Neural cell (in vitro differentiated cells): Measurements from ENCODE around the gene ABCB8. TPM values are rescaled to one million over a fixed set of nuclear protein-coding genes. Genes with fewer than 3 reads are reported as not detected.

Experiments
- H2AFZ ChIP-seq: fragments of 200-600, 300-800 bp; sonication (generic), shearing (Covaris generic); 2 replicates; pipeline ENCODE4 v1.6.0; 2014; ENCODE audit warnings: low read depth, mild to moderate bottlenecking, antibody characterized with exemption, low read length, moderate library complexity
- H3F3A ChIP-seq: fragments of 200-600 bp; shearing (Covaris generic); 2 replicates; pipeline ENCODE4 v1.6.1; 2016; ENCODE audit warnings: mild to moderate bottlenecking, moderate library complexity, mixed read lengths, antibody characterized with exemption, low read length; ENCODE audit not compliant: insufficient read depth, poor library complexity, severe bottlenecking
- H3K27ac ChIP-seq: fragments of 200-600, 300-800 bp; sonication (generic), shearing (Covaris generic); 2 replicates; pipeline ENCODE4 v1.5.1; 2014; ENCODE audit warnings: mild to moderate bottlenecking, low read length, moderate library complexity
- H3K27me3 ChIP-seq: fragments of 300-800, 200-600 bp; sonication (generic), shearing (Covaris generic); 2 replicates; pipeline ENCODE4 v1.6.0; 2014; ENCODE audit warnings: mild to moderate bottlenecking, low read depth, low read length, moderate library complexity; ENCODE audit not compliant: insufficient read depth
- H3K36me3 ChIP-seq: fragments of 300-800, 200-600 bp; sonication (generic), shearing (Covaris generic); 2 replicates; pipeline ENCODE4 v1.5.1; 2014; ENCODE audit warnings: mild to moderate bottlenecking, antibody characterized with exemption, low read length, moderate library complexity; ENCODE audit not compliant: insufficient read depth
- H3K4me2 ChIP-seq: fragments of 300-800, 200-600 bp; sonication (generic), shearing (Covaris generic); 2 replicates; pipeline ENCODE4 v1.6.0; 2014; ENCODE audit warnings: mild to moderate bottlenecking, low read length
- H3K4me3 ChIP-seq: fragments of 300-800, 200-600 bp; sonication (generic), shearing (Covaris generic); 2 replicates; pipeline ENCODE4 v1.5.1; 2014; ENCODE audit warnings: mild to moderate bottlenecking, low read length, moderate library complexity
- H3K79me2 ChIP-seq: fragments of 200-600 bp; shearing (Covaris generic); replicated peaks from 2 replicates; pipeline ENCODE4 v1.6.0; 2014; ENCODE audit warnings: mild to moderate bottlenecking, low read length, moderate library complexity; ENCODE audit not compliant: insufficient read depth
- H3K9ac ChIP-seq: fragments of 300-800, 200-600 bp; sonication (generic), shearing (Covaris generic); 2 replicates; pipeline ENCODE4 v1.6.1; 2016; ENCODE audit warnings: mild to moderate bottlenecking, low read length, mixed read lengths
- H3K9me2 ChIP-seq: fragments of 200-600 bp; shearing (Covaris generic); 2 replicates; pipeline ENCODE4 v1.6.1; 2016; ENCODE audit warnings: mild to moderate bottlenecking, low read length, mixed read lengths; ENCODE audit not compliant: insufficient read depth
- H3K9me3 ChIP-seq: fragments of 200-600, 300-800 bp; sonication (generic), shearing (Covaris generic); 2 replicates; pipeline ENCODE4 v1.6.1; 2016; ENCODE audit warnings: mild to moderate bottlenecking, mixed run types, low read length, moderate library complexity, mixed read lengths
- H4K20me1 ChIP-seq: fragments of 200-600 bp; shearing (Covaris generic); 2 replicates; pipeline ENCODE4 v1.6.1; 2016; ENCODE audit warnings: mild to moderate bottlenecking, mixed run types; ENCODE audit not compliant: insufficient read depth
- CTCF ChIP-seq: fragments of 450-650 bp; IDR thresholded peaks from 2 replicates; pipeline ENCODE4 v1.5.1; 2014; ENCODE audit warnings: antibody characterized with exemption, mild to moderate bottlenecking, moderate library complexity; ENCODE audit not compliant: poor library complexity, severe bottlenecking
- EP300 ChIP-seq: fragments of 450-650 bp; conservative IDR thresholded peaks from 2 replicates; pipeline ENCODE4 v1.6.1; 2014; ENCODE audit warnings: antibody characterized with exemption, mild to moderate bottlenecking, moderate library complexity; ENCODE audit not compliant: poor library complexity, severe bottlenecking
- EZH2 ChIP-seq: fragments of 200-600, 300-800 bp; shearing (Covaris generic), sonication (generic); IDR thresholded peaks from 2 replicates; pipeline ENCODE4 v1.6.1; 2014; ENCODE audit warnings: antibody characterized with exemption, low read length, borderline replicate concordance, mild to moderate bottlenecking; ENCODE audit not compliant: insufficient read depth, poor library complexity, severe bottlenecking
- MXI1 ChIP-seq: fragments of 450-650 bp; conservative IDR thresholded peaks from 2 replicates; pipeline ENCODE4 v1.6.1; 2014; ENCODE audit warnings: antibody characterized with exemption, mild to moderate bottlenecking; ENCODE audit not compliant: poor library complexity, severe bottlenecking
- POLR2AphosphoS5 ChIP-seq: IDR thresholded peaks from 2 replicates; pipeline ENCODE4 v1.6.1; 2012
- RAD21 ChIP-seq: fragments of 450-650 bp; conservative IDR thresholded peaks from 2 replicates; pipeline ENCODE4 v1.6.1; 2014; ENCODE audit warnings: antibody characterized with exemption, mild to moderate bottlenecking, moderate library complexity
- REST ChIP-seq: IDR thresholded peaks from 2 replicates; pipeline ENCODE4 v1.6.1; 2012; ENCODE audit warnings: borderline replicate concordance
- SMC3 ChIP-seq: fragments of 450-650 bp; conservative IDR thresholded peaks from 2 replicates; pipeline ENCODE4 v1.6.1; 2014; ENCODE audit warnings: antibody characterized with exemption, mild to moderate bottlenecking, moderate library complexity; ENCODE audit not compliant: poor library complexity
- TAF1 ChIP-seq: IDR thresholded peaks from 2 replicates; pipeline ENCODE4 v1.6.1; 2012; ENCODE audit warnings: low read depth
- polyA plus RNA-seq: library from polyadenylated mRNA; depleted of rRNA; stranded (reverse); fragments of >200 nt; gene quantifications from 2 replicates; pipeline ENCODE4 v1.2.3, GENCODE V29; 2014

Gene ABCB8
- polyA plus RNA-seq, 1 donor from 2014 or later, result 40.5 TPM

- no peak overlapping the region for H3K4me2 ChIP-seq
- H4K20me1 ChIP-seq, result no peaks in the 10 kb centered on the region
- no peak overlapping the region for H3K9ac ChIP-seq
- H3K9me2 ChIP-seq, result no peaks in the 10 kb centered on the region
- TF ChIP-seq RAD21, result no peak
- TF ChIP-seq CTCF, result no peak
- no peak for TF ChIP-seq REST
- no peak for TF ChIP-seq TAF1
- no peak for TF ChIP-seq POLR2AphosphoS5
- TF ChIP-seq EP300, result no peak
- no peak for TF ChIP-seq MXI1
- TF ChIP-seq EZH2, result no peak
- no peak for TF ChIP-seq SMC3
- H3K27ac ChIP-seq, result no peak overlapping the region
- no peak overlapping the region for H3K4me3 ChIP-seq
- no peaks in the 10 kb centered on the region for H3K79me2 ChIP-seq
- no peaks in the 10 kb centered on the region for H3K36me3 ChIP-seq
- H2AFZ ChIP-seq, result no peak overlapping the region
- no peaks in the 10 kb centered on the region for H3K9me3 ChIP-seq
- H3K27me3 ChIP-seq, result no peaks in the 10 kb centered on the region
- H3F3A ChIP-seq, result no peaks in the 10 kb centered on the region
These were observed 29.2 kb upstream of the ABCB8 start for GRCh38 chr7:150999001-150999400.

GRCh38 chr7:150999497-151000230 is 28.6 kb upstream of the ABCB8 start:
- TF ChIP-seq POLR2AphosphoS5 (no peak), CTCF (no peak), EZH2 (no peak), RAD21 (no peak), EP300 (no peak), TAF1 (no peak), SMC3 (no peak), REST (no peak), MXI1 (no peak)
- Histone ChIP-seq H2AFZ (no peak overlapping the region), H3K4me2 (no peak overlapping the region), H3K79me2 (no peaks in the 10 kb centered on the region), H3F3A (no peaks in the 10 kb centered on the region), H3K27me3 (no peaks in the 10 kb centered on the region), H3K36me3 (no peaks in the 10 kb centered on the region), H3K9ac (no peak overlapping the region), H3K4me3 (no peak overlapping the region), H4K20me1 (no peaks in the 10 kb centered on the region), H3K9me2 (no peaks in the 10 kb centered on the region), H3K9me3 (no peaks in the 10 kb centered on the region), H3K27ac (no peak overlapping the region)
